Measurements from ENCODE around the gene HSD17B4. TPM values are rescaled to one million over a fixed set of nuclear protein-coding genes. Genes with fewer than 3 reads are reported as not detected.

HSD17B4 gene
- total and polyA plus RNA-seq, 7 experiments from 2014 or later: 22.5 to 131 (median 71.0) TPM

Other genes starting within 250 kb of the HSD17B4 start
- 100 to 1,000 TPM; 102 to 162 (median 130) TPM for gene TNFAIP8, start 96.5 kb upstream of the HSD17B4 start, total RNA-seq
- 100 to 1,000 TPM; 261 to 285 TPM for gene TNFAIP8, start 96.5 kb upstream of the HSD17B4 start, polyA plus RNA-seq
- gene FAM170A, start 177.1 kb downstream of the HSD17B4 start, total RNA-seq: not detected
- gene FAM170A, start 177.1 kb downstream of the HSD17B4 start, polyA plus RNA-seq: not detected

Measured in naive thymus-derived CD4-positive, alpha-beta T cell (primary cell).